ENCODE results near the gene TRPM2.
"Not testable (repeated sequence)": the region's sequence is repeated elsewhere in the genome, so short reads cannot be mapped to it uniquely, and the experiment has no call there.

TRPM2 gene

GRCh38 chr21:44397431-44398031, 44.1 kb downstream of the TRPM2 start:
- DNase-seq (ENCODE audit: low spot score) = peak; percentile 8

- DNase-seq (ENCODE audit: low spot score) = no peak
Observed at GRCh38 chr21:44398499-44398898, 45.1 kb downstream of the TRPM2 start.

DNA sequence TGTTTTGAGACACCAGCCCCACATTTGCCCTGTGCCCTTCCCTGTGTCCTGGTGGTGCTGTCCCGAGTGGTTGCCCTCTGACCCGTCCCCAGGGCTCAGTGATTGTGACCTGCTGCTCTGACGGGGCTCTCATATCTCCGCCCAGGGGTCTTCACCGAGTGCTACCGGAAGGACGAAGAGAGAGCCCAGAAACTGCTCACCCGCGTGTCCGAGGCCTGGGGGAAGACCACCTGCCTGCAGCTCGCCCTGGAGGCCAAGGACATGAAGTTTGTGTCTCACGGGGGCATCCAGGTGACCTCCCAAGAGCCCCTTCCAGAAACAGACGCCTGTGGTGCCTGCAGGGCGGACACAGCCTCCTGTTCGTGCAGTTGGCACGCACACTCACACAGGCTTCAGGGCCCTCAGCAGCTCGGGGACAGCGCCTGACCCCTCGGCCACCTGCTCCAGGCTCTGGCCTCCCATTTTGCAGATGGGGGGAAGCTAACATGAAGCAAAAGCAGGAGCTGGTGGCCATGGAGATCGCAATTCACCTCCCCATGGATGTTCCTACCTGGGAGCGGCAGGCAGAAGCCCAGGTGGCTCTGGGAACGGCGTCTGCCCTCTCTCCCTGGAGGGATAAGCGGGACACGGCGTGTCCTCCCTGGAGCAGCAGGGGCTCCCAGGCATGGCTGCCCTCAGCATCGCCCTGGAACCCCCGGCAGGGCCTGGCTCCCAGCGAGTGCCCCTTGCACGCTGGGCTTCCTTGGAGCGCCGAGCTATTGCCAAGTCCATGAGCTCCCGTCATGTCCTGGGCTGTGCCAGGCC, 45.9 kb downstream of the TRPM2 start:
- DNase-seq (ENCODE audit: low spot score) = no peak

DNA sequence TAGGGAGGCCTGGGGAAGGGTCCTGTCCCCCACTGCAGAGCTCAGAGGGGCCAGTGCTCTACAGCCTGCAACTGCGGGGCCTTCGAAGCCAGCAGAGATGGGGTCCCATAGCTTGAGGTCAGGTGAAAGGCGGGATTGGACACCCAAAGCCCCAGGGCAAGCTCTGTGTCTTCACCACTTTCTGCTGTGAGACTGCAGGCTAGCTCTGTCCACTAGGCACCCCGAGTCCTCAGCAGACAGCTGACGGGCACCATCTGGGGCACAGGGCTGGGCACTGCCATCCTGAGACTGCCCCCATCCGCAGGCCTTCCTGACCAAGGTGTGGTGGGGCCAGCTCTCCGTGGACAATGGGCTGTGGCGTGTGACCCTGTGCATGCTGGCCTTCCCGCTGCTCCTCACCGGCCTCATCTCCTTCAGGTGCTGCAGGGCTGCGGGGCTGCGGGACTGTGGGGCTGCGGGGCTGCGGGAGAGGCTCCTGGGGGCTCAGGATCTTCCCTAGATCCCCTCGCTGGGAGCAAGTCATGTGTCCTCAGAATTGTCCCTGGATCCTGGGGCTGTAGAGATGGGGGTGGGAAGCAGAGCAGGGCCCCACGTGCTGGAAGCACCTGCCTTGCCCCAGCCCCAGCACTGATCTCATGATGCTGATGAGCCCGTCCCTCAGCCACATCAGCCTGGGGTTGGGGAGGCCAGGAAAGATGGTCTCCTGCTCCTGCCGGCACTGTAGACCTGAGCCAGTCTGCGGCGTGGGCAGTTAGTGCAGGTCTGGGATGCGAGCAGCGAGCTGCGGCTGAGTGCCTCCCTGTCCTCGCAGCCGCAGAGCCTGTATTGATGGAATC, 46.8 kb downstream of the TRPM2 start:
- DNase-seq (ENCODE audit: low spot score) = no peak

DNA sequence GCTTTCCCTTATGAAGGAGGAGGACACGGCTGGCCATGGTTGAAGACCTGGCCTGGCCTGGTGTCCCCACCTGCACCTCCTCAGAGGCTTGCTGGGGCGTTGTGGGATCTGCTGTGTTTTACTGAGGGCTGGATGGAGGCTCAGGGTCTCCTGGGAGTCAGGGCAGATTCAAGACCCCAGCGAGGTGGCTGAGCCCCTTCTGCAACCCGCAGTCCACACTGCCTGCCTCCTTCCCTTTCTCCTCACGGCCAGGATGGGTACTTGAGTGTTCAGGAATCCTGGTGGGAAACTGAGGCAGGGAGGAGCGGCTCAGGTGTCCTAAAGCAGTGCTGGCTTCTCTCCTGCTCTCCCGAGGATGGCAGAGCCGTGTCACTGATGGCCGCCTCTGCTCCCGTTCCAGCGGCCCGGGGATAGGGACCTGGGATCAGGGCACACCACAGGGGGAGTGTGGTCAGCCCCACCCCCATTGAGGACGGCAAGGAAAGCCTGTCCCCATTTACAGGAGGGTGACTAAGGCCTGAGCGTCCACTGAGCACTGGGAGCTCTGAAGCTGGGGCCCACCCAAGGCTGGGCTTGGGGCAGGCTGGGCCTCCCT, 47.5 kb downstream of the TRPM2 start:
- no peak for DNase-seq (ENCODE audit: low spot score)

DNA sequence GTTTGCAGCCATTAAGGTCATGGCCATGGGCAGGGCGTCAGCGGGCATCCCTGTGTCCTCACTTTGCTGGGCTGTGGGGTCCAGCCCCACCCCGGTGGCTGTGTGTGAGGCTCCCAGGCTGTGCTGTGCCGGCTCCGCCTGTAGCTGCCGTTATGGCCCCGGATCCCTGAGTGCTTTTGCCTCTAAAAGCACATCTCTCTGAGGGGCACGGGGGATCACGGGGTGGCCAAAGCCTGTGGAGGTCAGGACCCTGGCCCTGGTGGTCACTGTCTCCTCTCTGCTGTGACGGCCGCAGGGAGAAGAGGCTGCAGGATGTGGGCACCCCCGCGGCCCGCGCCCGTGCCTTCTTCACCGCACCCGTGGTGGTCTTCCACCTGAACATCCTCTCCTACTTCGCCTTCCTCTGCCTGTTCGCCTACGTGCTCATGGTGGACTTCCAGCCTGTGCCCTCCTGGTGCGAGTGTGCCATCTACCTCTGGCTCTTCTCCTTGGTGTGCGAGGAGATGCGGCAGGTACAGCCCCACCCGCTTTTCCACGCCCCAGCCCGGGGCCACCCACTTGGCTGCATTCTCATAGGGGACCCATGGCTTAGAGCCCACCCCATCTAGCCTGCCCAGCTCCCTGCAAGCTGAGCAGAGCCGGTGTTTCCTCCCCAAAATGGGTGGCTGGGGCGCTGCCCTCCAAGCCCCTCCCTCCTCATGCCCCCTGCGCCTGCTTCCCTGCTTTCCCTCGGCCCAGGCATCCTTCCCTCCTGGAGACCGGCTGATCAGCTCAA, 48.2 kb downstream of the TRPM2 start:
- DNase-seq (ENCODE audit: low spot score) = no peak

- no peak for DNase-seq (ENCODE audit: low spot score)
Observed at GRCh38 chr21:44402323-44403105, 49.1 kb downstream of the TRPM2 start.

DNA sequence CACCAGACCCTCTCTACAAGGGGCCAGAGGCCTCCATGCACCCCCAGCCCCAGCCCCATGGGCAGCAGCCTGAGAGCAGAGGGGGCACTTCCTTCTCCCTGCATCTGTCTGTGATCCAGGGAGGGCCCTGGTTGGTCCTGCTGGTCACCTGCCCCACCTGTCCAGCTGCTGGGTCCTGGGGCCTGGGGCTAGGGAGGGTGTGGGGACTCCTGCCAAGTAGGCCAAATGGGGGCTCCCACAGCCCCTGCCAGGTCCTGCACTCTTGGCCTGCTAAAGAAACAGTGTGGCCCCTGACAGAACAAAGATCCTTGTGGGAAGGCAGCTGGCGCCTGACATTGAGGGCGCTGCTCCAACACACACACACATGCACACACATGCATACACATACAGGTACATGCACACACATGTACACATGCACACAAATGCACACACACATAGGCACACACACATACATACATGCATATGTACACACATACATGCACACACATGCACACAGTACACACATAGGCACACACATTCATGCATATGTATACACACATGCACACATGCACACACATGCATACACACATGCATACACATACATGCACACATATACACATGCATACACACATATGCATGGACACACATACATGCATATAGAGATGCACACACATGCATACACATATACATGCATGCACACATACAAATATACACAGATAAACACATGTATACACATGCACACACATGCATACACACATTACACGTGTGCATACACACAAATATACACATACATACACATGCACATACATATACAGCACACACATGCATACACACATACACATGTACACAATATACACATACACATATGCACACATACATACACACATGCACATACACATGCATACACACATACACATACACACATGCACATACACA, 49.9 kb downstream of the TRPM2 start:
- DNase-seq (ENCODE audit: low spot score) = no peak

GRCh38 chr21:44404482-44404881, 51.1 kb downstream of the TRPM2 start:
- DNase-seq (ENCODE audit: low spot score) = not testable (repeated sequence)

DNA sequence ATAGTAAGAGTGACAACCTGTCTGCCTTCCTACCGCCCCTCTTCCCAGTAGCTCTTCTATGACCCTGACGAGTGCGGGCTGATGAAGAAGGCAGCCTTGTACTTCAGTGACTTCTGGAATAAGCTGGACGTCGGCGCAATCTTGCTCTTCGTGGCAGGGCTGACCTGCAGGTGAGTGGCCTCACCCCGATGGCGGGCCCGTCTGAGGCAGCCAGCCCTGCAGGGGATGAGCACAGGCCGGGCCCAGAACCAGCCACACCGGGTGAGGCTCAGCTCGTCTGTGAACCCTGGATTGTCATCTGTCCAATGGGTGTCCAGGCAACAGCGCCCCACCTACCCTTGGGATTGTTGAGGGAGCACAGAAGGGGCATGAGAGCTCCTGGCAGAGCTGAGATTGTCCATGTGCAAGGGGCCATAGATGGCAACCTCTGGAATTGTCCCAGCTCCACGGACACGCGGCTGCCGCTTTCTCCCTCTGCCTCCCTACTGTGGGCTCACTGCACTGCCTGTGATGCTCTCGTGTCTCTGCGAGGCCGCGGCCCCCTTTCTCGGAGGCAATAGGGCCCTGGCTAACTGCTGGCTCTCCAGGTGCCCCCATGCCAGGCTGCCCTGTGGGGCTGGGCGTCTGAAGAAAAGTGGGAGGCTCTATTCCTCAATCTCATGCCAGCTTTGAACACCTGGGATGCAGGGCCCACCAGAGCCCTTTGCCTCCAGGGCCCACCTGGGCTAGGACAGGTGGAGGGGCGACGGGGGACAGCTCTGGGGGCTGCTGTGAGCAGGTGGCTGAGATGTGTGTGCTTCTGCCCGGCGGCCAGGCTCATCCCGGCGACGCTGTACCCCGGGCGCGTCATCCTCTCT, 51.9 kb downstream of the TRPM2 start:
- no peak for DNase-seq (ENCODE audit: low spot score)

- DNase-seq (ENCODE audit: low spot score) = peak; percentile 10
Observed at GRCh38 chr21:44405948-44406872, 52.8 kb downstream of the TRPM2 start.

DNA sequence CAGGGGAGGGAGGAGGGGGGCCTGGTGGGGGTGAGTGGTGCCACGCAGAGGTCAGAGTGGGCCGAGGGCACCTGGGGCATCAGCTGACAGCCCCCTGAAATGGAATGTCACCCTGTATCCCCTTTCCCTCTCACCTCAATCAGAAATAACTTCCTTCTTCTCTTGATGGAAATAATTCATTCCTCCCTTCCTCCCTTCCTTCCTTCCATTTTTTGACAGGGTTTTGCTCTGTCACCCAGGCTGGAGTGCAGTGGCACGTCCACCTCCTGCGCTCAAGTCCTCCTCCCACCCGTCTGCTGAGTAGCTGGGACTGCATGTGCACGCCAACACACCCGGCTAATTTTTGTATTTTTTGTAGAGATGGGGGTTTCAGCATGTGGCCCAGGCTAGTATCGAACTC, 53.5 kb downstream of the TRPM2 start:
- no peak for DNase-seq (ENCODE audit: low spot score)

- DNase-seq (ENCODE audit: low spot score) = peak; percentile 1
Observed at GRCh38 chr21:44407493-44407892, 54.1 kb downstream of the TRPM2 start.

DNA sequence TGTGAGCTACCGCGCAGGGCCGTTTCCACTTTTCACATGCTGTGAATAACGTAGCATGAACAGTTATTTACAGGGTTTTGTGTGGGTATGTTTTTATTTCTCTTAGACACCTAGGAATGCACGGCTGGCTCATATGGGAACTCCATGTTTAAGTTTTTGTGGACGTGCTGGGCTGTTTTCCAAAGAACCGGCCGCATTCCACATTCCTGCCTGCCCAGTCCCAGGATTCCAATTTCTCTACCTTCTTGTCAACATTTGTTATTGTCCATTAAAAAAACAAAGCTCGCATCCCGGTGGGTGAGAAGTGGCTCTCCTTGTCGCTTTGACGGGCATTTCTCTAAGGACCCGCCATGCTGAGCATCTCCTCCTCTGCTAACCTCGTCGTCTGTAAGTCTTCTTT, 54.8 kb downstream of the TRPM2 start:
- no peak for DNase-seq (ENCODE audit: low spot score)

- DNase-seq (ENCODE audit: low spot score) = no peak
Observed at GRCh38 chr21:44413566-44414290, 60.3 kb downstream of the TRPM2 start.

GRCh38 chr21:44414291-44415072, 61.1 kb downstream of the TRPM2 start:
- no peak for DNase-seq (ENCODE audit: low spot score)

Measured in GM03348 (cell line).